Immature natural killer cell (primary cell): ENCODE results near the gene PDP2. TPM values are rescaled to one million over a fixed set of nuclear protein-coding genes. Genes with fewer than 3 reads are reported as not detected.
A peak's percentile ranks its signal among the peaks of the same experiment; 100 is the strongest.

Experiments used
- DNase-seq, 3 donors: peaks; one replicate each; pipeline ENCODE4 v3.0.0; 2022; ENCODE audit warnings: mixed read lengths in 1 of 3
- H3K27ac Mint-ChIP-seq, 6 donors: one replicate each; pipeline ENCODE4 v1.8.0; 2020; ENCODE audit warnings: mixed read lengths in 6 of 6, mild to moderate bottlenecking in 5 of 6, inconsistent platforms in 4 of 6, moderate library complexity in 3 of 6
- H3K27me3 Mint-ChIP-seq, 3 donors: one replicate each; pipeline ENCODE4 v1.8.0; 2020 to 2021; ENCODE audit warnings: low read depth in 3 of 3, mild to moderate bottlenecking in 3 of 3, mixed read lengths in 3 of 3, moderate library complexity in 3 of 3, inconsistent platforms in 1 of 3
- H3K36me3 Mint-ChIP-seq, 3 donors: one replicate each; pipeline ENCODE4 v1.8.0; 2020; ENCODE audit warnings: mixed read lengths in 3 of 3, inconsistent platforms in 2 of 3, mild to moderate bottlenecking in 2 of 3
- H3K4me1 Mint-ChIP-seq, 2 donors: one replicate each; pipeline ENCODE4 v1.8.0; 2020; ENCODE audit warnings: inconsistent platforms in 2 of 2, mild to moderate bottlenecking in 2 of 2, mixed read lengths in 2 of 2, moderate library complexity in 1 of 2
- H3K4me3 Mint-ChIP-seq, 5 donors: one replicate each; pipeline ENCODE4 v1.8.0; 2020; ENCODE audit warnings: mild to moderate bottlenecking in 5 of 5, mixed read lengths in 5 of 5, inconsistent platforms in 3 of 5, moderate library complexity in 3 of 5
- H3K9me3 Mint-ChIP-seq, 6 donors: one replicate each; pipeline ENCODE4 v1.8.0; 2020; ENCODE audit warnings: mild to moderate bottlenecking in 6 of 6, mixed read lengths in 6 of 6, inconsistent platforms in 4 of 6, moderate library complexity in 3 of 6
- polyA plus RNA-seq, 3 donors: library from polyadenylated mRNA; unstranded; fragments of 300-500 nt; fragmentation: Illumina TruSeq; gene quantifications; one replicate each; pipeline ENCODE4 v1.2.3, GENCODE V29; 2021

Gene PDP2
- polyA plus RNA-seq, 3 donors from 2014 or later: 2.2 to 3.1 TPM; not detected in 1

DNA sequence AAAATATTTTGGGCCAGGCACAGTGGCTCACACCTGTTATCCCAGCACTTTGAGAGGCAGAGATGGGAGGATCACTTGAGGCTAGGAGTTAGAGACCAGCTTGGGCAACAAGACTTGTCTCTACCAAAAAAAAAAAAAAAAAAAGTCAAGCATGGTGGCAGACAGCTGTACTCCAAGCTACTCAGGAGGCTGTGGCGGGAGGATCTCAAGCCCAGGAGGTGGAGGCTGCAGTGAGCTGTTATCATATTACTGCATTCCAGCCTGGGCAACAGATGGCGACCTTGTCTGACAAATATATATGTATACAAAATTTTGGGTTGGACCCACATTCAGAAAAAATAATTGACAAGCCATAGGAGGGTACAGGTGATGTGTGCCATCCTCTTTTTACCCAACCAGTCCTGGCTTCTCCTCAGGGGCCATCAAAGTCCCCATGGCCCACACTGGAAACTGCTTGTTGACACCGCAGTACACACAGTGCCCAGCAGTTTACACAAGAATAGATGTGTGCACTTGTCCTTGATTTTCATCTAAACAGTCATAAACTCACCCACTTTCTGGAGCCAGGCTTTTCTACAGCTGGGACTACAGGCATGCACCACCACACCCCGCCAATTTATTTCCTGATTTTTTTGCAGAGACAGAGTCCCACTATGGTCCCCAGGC lies 56.7 kb downstream of the PDP2 start:
- H3K9me3 Mint-ChIP-seq: no peaks in the 10 kb centered on the region
- H3K27me3 Mint-ChIP-seq: peaks cover 9 to 19% (median 17%) of the 10 kb centered on the region in 3 donors
- peaks cover 0 to 15% (median 8%) of the 10 kb centered on the region in 3 donors for H3K36me3 Mint-ChIP-seq
- H3K4me3 Mint-ChIP-seq: peak overlapping the region; percentile 33 to 96 (median 39)
- H3K27ac Mint-ChIP-seq: peak overlapping the region in 5 of 6 donors; percentile 44 to 77 (median 58)
- DNase-seq: no peak
- peaks cover 50 to 52% of the 10 kb centered on the region in 2 donors for H3K4me1 Mint-ChIP-seq

- Mint-ChIP-seq H3K27me3 (peaks cover 8 to 20% (median 17%) of the 10 kb centered on the region in 3 donors), H3K27ac (peak overlapping the region in 4 of 6 donors; percentile 22 to 74 (median 52)), H3K4me1 (peaks cover 42 to 45% of the 10 kb centered on the region in 2 donors), H3K4me3 (peak overlapping the region in 2 of 5 donors; percentile 3 to 51), H3K36me3 (peaks cover 4 to 20% (median 8%) of the 10 kb centered on the region in 3 donors), H3K9me3 (no peaks in the 10 kb centered on the region)
- no peak for DNase-seq
Measured at GRCh38 chr16:66937725-66938337, 57.5 kb downstream of the PDP2 start.

DNA sequence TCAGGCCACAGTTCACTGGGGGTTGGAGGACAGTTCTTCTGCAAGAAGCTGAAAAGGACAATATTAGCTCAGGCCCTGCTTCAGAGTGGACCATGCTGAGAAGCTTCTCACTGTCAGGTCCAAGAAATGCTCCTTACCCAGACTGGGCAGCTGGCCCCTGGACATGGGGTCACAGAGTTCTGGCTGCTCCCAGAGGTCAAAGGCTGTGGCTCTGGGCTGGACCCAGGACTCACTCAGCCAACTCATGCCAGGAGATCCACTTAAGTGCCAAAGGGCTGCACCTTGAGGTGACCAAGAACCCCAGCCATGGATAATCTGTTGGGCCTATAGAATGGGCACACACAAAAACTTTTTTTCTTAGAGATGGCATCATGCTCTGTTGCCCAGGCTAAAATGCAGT lies 59.1 kb downstream of the PDP2 start:
- H3K36me3 Mint-ChIP-seq: peaks cover 0 to 23% (median 4%) of the 10 kb centered on the region in 3 donors
- H3K4me3 Mint-ChIP-seq: no peak overlapping the region
- H3K27me3 Mint-ChIP-seq: peaks cover under 1 to 9% (median 7%) of the 10 kb centered on the region in 3 donors
- peaks cover 27 to 30% of the 10 kb centered on the region in 2 donors for H3K4me1 Mint-ChIP-seq
- no peak overlapping the region for H3K27ac Mint-ChIP-seq
- DNase-seq: no peak
- H3K9me3 Mint-ChIP-seq: no peaks in the 10 kb centered on the region

- no peak overlapping the region for H3K27ac Mint-ChIP-seq
- peaks cover 18 to 23% of the 10 kb centered on the region in 2 donors for H3K4me1 Mint-ChIP-seq
- no peaks in the 10 kb centered on the region for H3K9me3 Mint-ChIP-seq
- H3K36me3 Mint-ChIP-seq: peaks cover 0 to 23% (median 4%) of the 10 kb centered on the region in 3 donors
- no peak for DNase-seq
- H3K4me3 Mint-ChIP-seq: no peak overlapping the region
- H3K27me3 Mint-ChIP-seq: peaks cover 0 to 3% (median 0%) of the 10 kb centered on the region in 3 donors
Measured at GRCh38 chr16:66940236-66940635, 59.9 kb downstream of the PDP2 start.

Other genes starting within 250 kb of the PDP2 start
- under 1 TPM in 1 of 3 donors, not detected in 2; 0.19 TPM for gene CMTM4, start 183.8 kb upstream of the PDP2 start, polyA plus RNA-seq
- gene DYNC1LI2, start 128.9 kb upstream of the PDP2 start, polyA plus RNA-seq: 10 to 100 TPM; 15.3 to 41.1 (median 16.6) TPM
- under 1 TPM in 1 of 3 donors, not detected in 2; 0.11 TPM for gene TERB1, start 78.9 kb upstream of the PDP2 start, polyA plus RNA-seq
- gene NAE1, start 49.5 kb upstream of the PDP2 start, polyA plus RNA-seq: 10 to 100 TPM; 67.2 to 73.8 (median 69.8) TPM
- gene CA7, start 36.1 kb upstream of the PDP2 start, polyA plus RNA-seq: under 1 TPM; 0.12 to 0.25 (median 0.17) TPM
- not detected for gene CDH16, start 38.4 kb downstream of the PDP2 start, polyA plus RNA-seq
- gene RRAD, start 45.0 kb downstream of the PDP2 start, polyA plus RNA-seq: not detected
- 100 to 1,000 TPM; 125 to 157 (median 132) TPM for gene CIAO2B, start 53.9 kb downstream of the PDP2 start, polyA plus RNA-seq
- gene CES2, start 55.0 kb downstream of the PDP2 start, polyA plus RNA-seq: 10 to 100 TPM; 13.8 to 26.2 (median 19.5) TPM
- not detected for gene CES3, start 80.8 kb downstream of the PDP2 start, polyA plus RNA-seq
- gene CES4A, start 108.1 kb downstream of the PDP2 start, polyA plus RNA-seq: 1 to 10 TPM in 1 of 3 donors, under 1 TPM in 1, not detected in 1; 0.98 to 1.6 TPM
- 100 to 1,000 TPM in 1 of 3 donors, 10 to 100 TPM in 2; 93.5 to 118 (median 95.2) TPM for gene CBFB, start 148.6 kb downstream of the PDP2 start, polyA plus RNA-seq
- gene PHAF1, start 229.4 kb downstream of the PDP2 start, polyA plus RNA-seq: 10 to 100 TPM in 2 of 3 donors, 1 to 10 TPM in 1; 5.7 to 15.1 (median 14.4) TPM